Duodenal mucosa (tissue), 2 donors: Measurements from ENCODE around the gene PVALEF.

Experiments
- H3K27ac ChIP-seq: one replicate; pipeline ENCODE4 v1.7.0; 2013; ENCODE audit warnings: low read depth, low read length
- H3K27me3 ChIP-seq, 2 donors: one replicate each; pipeline ENCODE4 v1.7.0; 2013; ENCODE audit warnings: low read length in 2 of 2, control low read depth in 1 of 2; ENCODE audit not compliant: insufficient read depth in 2 of 2, control insufficient read depth in 1 of 2
- H3K36me3 ChIP-seq, 2 donors: one replicate each; pipeline ENCODE4 v1.7.0; 2013; ENCODE audit warnings: low read length in 2 of 2, control low read depth in 1 of 2; ENCODE audit not compliant: insufficient read depth in 2 of 2, control insufficient read depth in 1 of 2
- H3K4me1 ChIP-seq, 2 donors: one replicate each; pipeline ENCODE4 v1.7.0; 2013; ENCODE audit warnings: low read length in 2 of 2, control low read depth in 1 of 2; ENCODE audit not compliant: insufficient read depth in 2 of 2, control insufficient read depth in 1 of 2
- H3K4me3 ChIP-seq, 2 donors: one replicate each; pipeline ENCODE4 v1.7.0; 2013; ENCODE audit warnings: low read length in 2 of 2, low read depth in 1 of 2
- H3K9ac ChIP-seq, 2 donors: one replicate each; pipeline ENCODE4 v1.7.0; 2013; ENCODE audit warnings: low read length in 2 of 2, low read depth in 1 of 2
- H3K9me3 ChIP-seq, 2 donors: one replicate each; pipeline ENCODE4 v1.7.0; 2013; ENCODE audit warnings: low read length in 2 of 2, control low read depth in 1 of 2; ENCODE audit not compliant: control insufficient read depth in 1 of 2

Gene PVALEF

GRCh38 chr17:81154961-81155360 is 10.3 kb upstream of the PVALEF start:
- Histone ChIP-seq H3K27me3 (no peaks in the 10 kb centered on the region), H3K9me3 (no peaks in the 10 kb centered on the region), H3K9ac (no peak overlapping the region), H3K27ac (no peak overlapping the region), H3K4me1 (no peaks in the 10 kb centered on the region), H3K36me3 (no peaks in the 10 kb centered on the region), H3K4me3 (no peak overlapping the region)

- no peak overlapping the region for H3K4me3 ChIP-seq
- H3K9me3 ChIP-seq, result no peaks in the 10 kb centered on the region
- no peak overlapping the region for H3K9ac ChIP-seq
- H3K27ac ChIP-seq, result no peak overlapping the region
- H3K4me1 ChIP-seq, result no peaks in the 10 kb centered on the region
- no peaks in the 10 kb centered on the region for H3K27me3 ChIP-seq
- no peaks in the 10 kb centered on the region for H3K36me3 ChIP-seq
Measured at GRCh38 chr17:81156866-81157805, 8.2 kb upstream of the PVALEF start.

- Histone ChIP-seq H3K27ac (no peak overlapping the region), H3K27me3 (no peaks in the 10 kb centered on the region), H3K9me3 (no peaks in the 10 kb centered on the region), H3K4me1 (no peaks in the 10 kb centered on the region), H3K9ac (no peak overlapping the region), H3K36me3 (no peaks in the 10 kb centered on the region), H3K4me3 (no peak overlapping the region)
Measured at GRCh38 chr17:81157848-81158687, 7.2 kb upstream of the PVALEF start.

- no peaks in the 10 kb centered on the region for H3K9me3 ChIP-seq
- no peak overlapping the region for H3K4me3 ChIP-seq
- H3K27me3 ChIP-seq, result no peaks in the 10 kb centered on the region
- no peak overlapping the region for H3K9ac ChIP-seq
- no peaks in the 10 kb centered on the region for H3K36me3 ChIP-seq
- H3K27ac ChIP-seq, result no peak overlapping the region
- H3K4me1 ChIP-seq, result no peaks in the 10 kb centered on the region
Measured at GRCh38 chr17:81158688-81159590, 6.4 kb upstream of the PVALEF start.

- Histone ChIP-seq H3K9ac (no peak overlapping the region), H3K4me3 (no peak overlapping the region), H3K9me3 (no peaks in the 10 kb centered on the region), H3K36me3 (no peaks in the 10 kb centered on the region), H3K27ac (no peak overlapping the region), H3K4me1 (no peaks in the 10 kb centered on the region), H3K27me3 (peaks cover 0 to under 1% of the 10 kb centered on the region in 2 donors)
Measured at GRCh38 chr17:81159611-81160265, 5.6 kb upstream of the PVALEF start.

- H3K27me3 ChIP-seq, result peaks cover 0 to 6% of the 10 kb centered on the region in 2 donors
- H3K9me3 ChIP-seq, result no peaks in the 10 kb centered on the region
- H3K27ac ChIP-seq, result no peak overlapping the region
- no peaks in the 10 kb centered on the region for H3K36me3 ChIP-seq
- H3K9ac ChIP-seq, result no peak overlapping the region
- no peak overlapping the region for H3K4me3 ChIP-seq
- H3K4me1 ChIP-seq, result peaks cover 0 to 2% of the 10 kb centered on the region in 2 donors
Measured at GRCh38 chr17:81160306-81160705, 5.0 kb upstream of the PVALEF start.

GRCh38 chr17:81160747-81161453 is 4.4 kb upstream of the PVALEF start:
- H3K36me3 ChIP-seq, result no peaks in the 10 kb centered on the region
- H3K4me3 ChIP-seq, result no peak overlapping the region
- no peak overlapping the region for H3K27ac ChIP-seq
- peaks cover 0 to 7% of the 10 kb centered on the region in 2 donors for H3K4me1 ChIP-seq
- H3K27me3 ChIP-seq, result peaks cover 0 to 6% of the 10 kb centered on the region in 2 donors
- H3K9me3 ChIP-seq, result no peaks in the 10 kb centered on the region
- no peak overlapping the region for H3K9ac ChIP-seq

GRCh38 chr17:81161536-81161935 is 3.8 kb upstream of the PVALEF start:
- H3K36me3 ChIP-seq, result no peaks in the 10 kb centered on the region

GRCh38 chr17:81161972-81162371 is 3.3 kb upstream of the PVALEF start:
- peaks cover 0 to 7% of the 10 kb centered on the region in 2 donors for H3K4me1 ChIP-seq
- H3K4me3 ChIP-seq, result no peak overlapping the region
- peaks cover 3 to 6% of the 10 kb centered on the region in 2 donors for H3K27me3 ChIP-seq
- H3K36me3 ChIP-seq, result no peaks in the 10 kb centered on the region
- H3K9me3 ChIP-seq, result no peaks in the 10 kb centered on the region
- H3K27ac ChIP-seq, result no peak overlapping the region
- no peak overlapping the region for H3K9ac ChIP-seq

More at GRCh38 chr17:81161536-81161935, 3.8 kb upstream of the PVALEF start:
- no peak overlapping the region for H3K4me3 ChIP-seq
- peaks cover 0 to 6% of the 10 kb centered on the region in 2 donors for H3K27me3 ChIP-seq
- no peak overlapping the region for H3K9ac ChIP-seq
- no peak overlapping the region for H3K27ac ChIP-seq
- no peaks in the 10 kb centered on the region for H3K9me3 ChIP-seq
- H3K4me1 ChIP-seq, result peaks cover 0 to 7% of the 10 kb centered on the region in 2 donors
